HepG2 (cell line): ENCODE measurements around the gene KANSL3. TPM values are rescaled to one million over a fixed set of nuclear protein-coding genes. Genes with fewer than 3 reads are reported as not detected.
A peak's percentile ranks its signal among the peaks of the same experiment; 100 is the strongest.

ENCODE experiments used
- ATAC-seq: fragments of 200-7000 bp; cut with Tn5 transposase; 3 replicates; pipeline ENCODE4 v1.9.1; 2020; ENCODE audit warnings: mild to moderate bottlenecking, moderate library complexity
- BruUV-seq: library from RNA; stranded (reverse); fragments of 400-500 nt; replicated peaks from 2 replicates; lab custom pipeline; 2021; lab: Mats Ljungman, UMichigan
- CTCF ChIA-PET: fragments of 300-600 bp; formaldehyde crosslinking; extraction: SDS; loops from one replicate; lab custom pipeline; 2021; ENCODE audit warnings: low total read pairs, inconsistent platforms, low intra/inter-chr PET ratio; lab: Yijun Ruan, JAX
- POLR2A ChIA-PET: fragments of 350-600 bp; sonication (Branson Sonifier 250); formaldehyde crosslinking; loops from one replicate; lab custom pipeline; 2020; ENCODE audit warnings: antibody characterized with exemption, inconsistent platforms; lab: Yijun Ruan, JAX
- DNase-seq: peaks from one replicate; pipeline ENCODE4 v3.0.0-alpha.2; 2015; ENCODE audit warnings: low spot score
- FAIRE-seq: peaks from 3 replicates; lab custom pipeline; 2011; peaks lifted over from hg19 to GRCh38; lab: Jason Lieb, UNC
- H2AFZ ChIP-seq: one replicate; pipeline ENCODE4 v1.6.1; 2011; ENCODE audit warnings: low read length, inconsistent platforms
- H3K27ac ChIP-seq: fragments of 300-600 bp; 3 replicates; pipeline ENCODE4 v1.8.0; 2011; ENCODE audit warnings: mixed run types, mild to moderate bottlenecking, mixed read lengths, low read length, inconsistent platforms; ENCODE audit not compliant: insufficient read depth; ENCODE audit errors: extremely low read length
- H3K27me3 ChIP-seq, 2 experiments: fragments of 200-600 bp in 1 of 2; 2 replicates in 1 of 2; 3 replicates in 1 of 2; pipeline versions ENCODE4 v1.6.0 to v1.8.0; 2011; ENCODE audit warnings: low read length in 2 of 2, mild to moderate bottlenecking in 2 of 2, moderate library complexity in 2 of 2, inconsistent platforms in 1 of 2; ENCODE audit not compliant: insufficient read depth in 2 of 2, control insufficient read depth in 1 of 2
- H3K36me3 ChIP-seq, 2 experiments: fragments of 200-600 bp in 1 of 2; replicated peaks in 1 of 2; 2 replicates in 1 of 2; 3 replicates in 1 of 2; pipeline versions ENCODE4 v1.5.1 to v1.8.0; 2011; ENCODE audit warnings: low read length in 2 of 2, inconsistent platforms in 1 of 2; ENCODE audit not compliant: insufficient read depth in 2 of 2, control insufficient read depth in 1 of 2
- H3K4me1 ChIP-seq: 2 replicates; pipeline ENCODE4 v1.5.1; 2012; ENCODE audit warnings: low read length, inconsistent platforms; ENCODE audit not compliant: insufficient read depth
- H3K4me2 ChIP-seq: 2 replicates; pipeline ENCODE4 v1.6.0; 2011; ENCODE audit warnings: low read depth, low read length, inconsistent platforms
- H3K4me3 ChIP-seq, 3 experiments: fragments of 200-600 bp in 1 of 3; sonication (generic), shearing (Covaris generic) in 1 of 3; replicated peaks in 1 of 3; 2 replicates each; pipeline ENCODE4 v1.5.1; 2011 to 2016; ENCODE audit warnings: low read length in 3 of 3, inconsistent platforms in 2 of 3, low read depth in 2 of 3, mild to moderate bottlenecking in 2 of 3, control low read depth in 1 of 3, mixed read lengths in 1 of 3; ENCODE audit not compliant: insufficient read depth in 1 of 3
- H3K79me2 ChIP-seq: one replicate; pipeline ENCODE4 v1.6.1; 2011; ENCODE audit warnings: low read length, inconsistent platforms; ENCODE audit not compliant: insufficient read depth
- H3K9ac ChIP-seq: 2 replicates; pipeline ENCODE4 v1.6.0; 2011; ENCODE audit warnings: mild to moderate bottlenecking, low read depth, low read length, inconsistent platforms; ENCODE audit not compliant: insufficient read depth
- H3K9me3 ChIP-seq: 2 replicates; pipeline ENCODE4 v1.5.1; 2012; ENCODE audit warnings: mild to moderate bottlenecking, low read length
- H4K20me1 ChIP-seq: 2 replicates; pipeline ENCODE4 v1.6.0; 2011; ENCODE audit warnings: inconsistent platforms, mild to moderate bottlenecking, low read length, moderate library complexity; ENCODE audit not compliant: insufficient read depth
- FOXO4 ChIP-seq: sonication (generic); formaldehyde crosslinking; conservative IDR thresholded peaks from 2 replicates; pipeline ENCODE4 v1.8.1; 2023; ENCODE audit warnings: missing genetic modification reagents
- GMEB2 ChIP-seq: IDR thresholded peaks from 2 replicates; pipeline ENCODE4 v1.6.1; 2016; ENCODE audit warnings: missing biosample characterization, missing genetic modification reagents, low read depth
- WGBS: methylation state at CpG from one replicate; pipeline ENCODE4 v1.1.6; 2017; ENCODE audit warnings: low lambda C conversion rate; 5-methylcytosine and 5-hydroxymethylcytosine counted together
- in situ Hi-C: cut with HindIII; loops from 2 replicates; pipeline ENCODE4 v1.10.0; 2017; ENCODE audit warnings: low pct_unique_long_range_greater_than_20kb; ENCODE audit not compliant: extremely low pct_ligation_motif_present
- intact Hi-C: fragments of 100-400 bp; cut with micrococcal nuclease; formaldehyde crosslinking; loops from one replicate; pipeline ENCODE4 v1.10.0; 2022; ENCODE audit not compliant: unreplicated experiment
- polyA plus RNA-seq, 8 experiments: library from polyadenylated mRNA; depleted of rRNA in 3 of 8; stranded (reverse) in 7 of 8; unstranded in 1 of 8; fragments of >200 nt; fragmentation: Illumina TruSeq in 4 of 8; extraction: Trizol in 4 of 8; gene quantifications; 2 replicates each; pipeline versions ENCODE4 v1.2.1 to v1.2.3, GENCODE V29; 2011 to 2016; ENCODE audit warnings: low read depth in 4 of 8, missing spikeins in 1 of 8, mixed read lengths in 1 of 8; ENCODE audit not compliant: insufficient read depth in 1 of 8
- total RNA-seq, 5 experiments: library from RNA; depleted of rRNA; stranded (reverse); fragments of >200 nt; fragmentation: Illumina TruSeq; extraction: Trizol; gene quantifications; 2 replicates each; pipeline ENCODE4 v1.2.3, GENCODE V29; 2016; ENCODE audit warnings: low read depth in 1 of 5

KANSL3 gene
- total and polyA plus RNA-seq, 2 of the 13 experiments (the other 11 are each of a cell fraction or from before 2014, with no cell fraction given): 20.8 to 37.3 TPM

- ATAC-seq (no peak), FAIRE-seq (no peak)
- H2AFZ ChIP-seq: no peak overlapping the region
- peaks cover 28% of the 10 kb centered on the region for H3K4me1 ChIP-seq
- no peak overlapping the region for H3K9ac ChIP-seq
- WGBS: 89% methylated on average over 18 of the region's 24 CpGs
- intact Hi-C loops: no loop called here
- no peaks in the 10 kb centered on the region for H3K79me2 ChIP-seq
- H3K27me3 ChIP-seq: no peaks in the 10 kb centered on the region
- BruUV-seq: no TSS peak
- H3K4me2 ChIP-seq: no peak overlapping the region
- CTCF ChIA-PET: interaction anchor here (1.5 to 1.7 kb wide), 2 partner anchors 31 to 252 kb away, joined by 5 to 8 read pairs; no protein-coding TSS in a partner anchor
- no peaks in the 10 kb centered on the region for H4K20me1 ChIP-seq
- TF ChIP-seq GMEB2 (CRISPR knock-in tag) (no peak), FOXO4 (CRISPR knock-in tag) (0 out of 2 replicates have a peak, but pooled peaks have one; percentile 36)
- TF ChIP-seq, all 625 proteins: peak for 1
- POLR2A ChIA-PET: interaction anchor here (1.8 kb wide), 1 partner anchor 11 kb away, joined by 5 read pairs; no protein-coding TSS in a partner anchor
- H3K27ac ChIP-seq: no peak overlapping the region
- no peaks in the 10 kb centered on the region for H3K9me3 ChIP-seq
- no peak overlapping the region for H3K4me3 ChIP-seq
- in situ Hi-C loops: no loop called here
- H3K36me3 ChIP-seq: no peaks in the 10 kb centered on the region; a peak in 1 of 5 replicates
- no peak for DNase-seq
Observed at GRCh38 chr2:96548558-96549465, 89.3 kb downstream of the KANSL3 start.
